ENCODE measurements around the gene MAPK7. TPM values are rescaled to one million over a fixed set of nuclear protein-coding genes. Genes with fewer than 3 reads are reported as not detected.

The MAPK7 gene
- total RNA-seq, 1 donor from 2014 or later = 13.9 TPM

DNA sequence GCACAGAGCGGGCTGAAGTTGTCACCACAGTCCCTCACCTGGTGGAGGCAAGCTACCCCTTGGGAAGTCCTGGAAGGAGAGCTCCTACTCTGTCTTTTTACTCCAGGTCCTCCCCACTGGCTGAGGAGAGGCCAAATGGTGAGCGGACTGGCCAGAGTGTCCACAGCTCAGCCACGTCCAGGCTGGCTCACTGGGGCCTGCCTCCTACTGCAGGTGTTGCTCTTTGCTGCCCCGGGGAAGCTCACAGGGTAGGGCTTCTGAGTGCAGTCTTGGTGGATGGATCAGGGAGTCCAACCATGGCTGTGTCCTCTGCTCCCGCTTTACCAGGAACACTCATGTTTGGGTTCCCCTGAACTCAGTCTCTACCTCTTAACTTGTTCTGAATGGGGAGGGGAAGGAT lies 18.4 kb upstream of the MAPK7 start:
- DNase-seq = no peak
- intact Hi-C loops (cut with DNase I) = loop anchor here (5.0 kb wide), 1 partner anchor 402 kb away; no protein-coding TSS in a partner anchor
- ATAC-seq (ENCODE audit: poor library complexity) = no peak

DNA sequence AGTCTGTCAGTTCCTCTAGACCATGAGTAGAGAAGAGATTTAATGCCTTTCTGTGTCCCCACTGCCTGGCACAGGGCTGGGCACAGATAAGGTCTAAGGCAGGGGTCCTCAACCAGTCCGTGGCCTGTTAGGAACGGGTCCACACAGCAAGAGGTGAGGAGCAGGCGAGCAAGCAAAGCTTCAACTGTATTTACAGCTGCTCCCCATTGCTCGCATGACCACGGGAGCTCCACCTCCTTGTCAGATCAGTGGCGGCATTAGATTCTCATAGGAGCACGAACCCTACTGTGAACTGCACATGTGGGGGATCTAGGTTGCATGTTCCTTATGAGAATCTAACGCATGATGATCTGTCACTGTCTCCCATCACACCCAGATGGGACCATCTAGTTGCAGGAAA lies 17.5 kb upstream of the MAPK7 start:
- DNase-seq = peak; percentile 7
- no peak for ATAC-seq (ENCODE audit: poor library complexity)
- intact Hi-C loops (cut with DNase I) = loop anchor here (5.0 kb wide), 1 partner anchor 402 kb away; no protein-coding TSS in a partner anchor

DNA sequence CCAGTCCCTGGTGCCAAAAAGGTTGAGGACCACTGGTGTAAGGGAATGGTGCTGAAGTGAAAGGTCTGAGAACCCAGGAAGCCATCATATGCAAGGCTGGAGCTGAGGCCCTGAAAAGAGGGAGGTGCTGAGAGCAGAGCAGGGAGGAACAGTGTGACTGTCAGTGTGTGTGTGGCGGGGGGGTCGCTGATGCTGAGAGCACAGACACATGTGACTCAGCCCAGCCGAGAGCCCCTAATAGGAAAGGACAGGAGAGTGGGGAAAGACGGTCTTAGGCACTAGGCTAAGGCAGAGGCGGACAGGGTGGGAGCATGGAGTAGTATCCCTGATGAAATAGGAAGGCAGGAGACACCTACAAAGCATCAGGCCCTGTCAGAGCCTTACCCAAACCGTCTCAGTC lies 17.0 kb upstream of the MAPK7 start:
- ATAC-seq (ENCODE audit: poor library complexity) (no peak), DNase-seq (peak; percentile 41)
- intact Hi-C loops (cut with DNase I) = loop anchor here (5.0 kb wide), 1 partner anchor 401 kb away; no protein-coding TSS in a partner anchor

DNA sequence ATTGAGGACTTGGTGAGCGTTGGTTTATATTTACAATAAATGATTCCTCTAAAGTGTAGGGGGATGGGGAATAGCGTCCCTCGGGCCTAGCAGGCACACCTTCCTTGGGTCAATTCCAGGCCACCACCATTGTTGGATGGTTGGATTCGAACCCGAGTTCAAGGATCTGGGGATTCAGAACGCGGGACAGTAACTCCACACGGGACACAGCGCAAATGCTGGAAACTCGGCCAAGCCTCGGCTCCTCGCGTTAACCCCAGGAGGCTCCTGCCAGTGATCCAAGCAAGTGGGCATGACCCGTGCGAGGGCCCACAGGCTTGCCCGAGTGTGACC lies 16.4 kb upstream of the MAPK7 start:
- DNase-seq (no peak), ATAC-seq (ENCODE audit: poor library complexity) (no peak)
- intact Hi-C loops (cut with DNase I) = loop anchor here (2.0 to 5.0 kb wide), 2 partner anchors 85 to 400 kb away; no protein-coding TSS in a partner anchor

DNA sequence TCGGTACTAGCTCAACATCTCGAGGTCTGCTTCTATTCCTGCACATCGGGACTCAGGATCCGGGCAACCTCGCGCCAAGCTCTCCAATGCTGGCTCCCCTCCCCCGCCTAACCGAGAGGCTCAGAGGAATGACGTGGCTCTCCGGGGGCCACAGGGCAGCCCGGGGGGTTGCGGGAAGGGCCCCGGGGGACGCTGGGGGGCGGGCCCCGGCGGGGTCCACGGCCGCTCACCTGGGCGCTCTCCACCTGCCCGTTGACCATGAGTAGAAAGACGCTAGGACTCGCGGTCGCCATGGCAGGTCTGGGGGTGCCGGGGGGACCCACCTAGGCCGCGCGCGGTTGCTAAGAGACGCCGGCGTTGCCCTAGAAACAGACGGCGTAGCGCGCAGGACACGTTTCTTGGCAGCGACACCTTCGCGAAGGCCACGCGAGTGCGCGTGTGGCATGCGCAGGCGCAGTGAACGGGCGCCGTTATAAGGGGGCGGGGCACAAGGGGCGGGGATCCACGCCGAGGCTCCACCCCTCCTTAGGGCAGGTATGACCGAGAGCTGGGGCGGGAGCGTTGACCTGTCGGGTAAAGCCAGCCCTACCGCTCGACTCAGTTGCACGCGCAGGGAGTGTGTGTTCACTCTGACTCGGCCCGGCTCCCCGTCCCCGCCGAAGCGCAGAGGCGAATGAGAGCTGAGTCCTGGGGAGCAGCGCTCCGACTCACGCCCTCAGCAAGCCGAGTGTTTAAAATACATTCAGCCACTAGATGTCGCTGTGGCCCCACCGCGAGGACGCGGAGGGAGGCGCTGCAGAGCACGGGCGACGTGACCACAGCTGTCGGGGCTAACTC lies 15.8 kb upstream of the MAPK7 start, which contains the start of gene B9D1:
TSS of gene B9D1 (minus strand) at position 447 of the 837 bp plus-strand sequence. CDS start at position 293, 154 bp downstream.
- DNase-seq (peak; percentile 95), ATAC-seq (ENCODE audit: poor library complexity) (peak; percentile 98)
- intact Hi-C loops (cut with DNase I) = loop anchor here (2.0 to 5.0 kb wide), 2 partner anchors 84 to 400 kb away; no protein-coding TSS in a partner anchor

DNA sequence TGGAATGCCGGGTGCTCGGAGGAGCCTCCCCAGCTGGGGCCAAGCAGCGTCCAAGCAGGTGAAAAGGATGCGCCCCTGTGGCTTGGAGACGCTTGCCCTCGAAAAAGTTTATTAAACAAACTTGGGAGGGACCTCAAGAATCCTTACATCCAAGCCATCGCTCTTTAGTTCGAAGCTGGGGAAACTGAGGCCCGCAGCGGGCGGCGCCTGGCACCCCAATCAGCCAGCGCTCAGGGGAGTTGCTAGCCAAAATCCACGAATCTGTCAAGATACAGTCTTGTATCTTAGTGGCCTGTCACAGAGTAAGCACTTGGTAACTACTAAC lies 15.2 kb upstream of the MAPK7 start:
- ATAC-seq (ENCODE audit: poor library complexity) = no peak
- no peak for DNase-seq
- intact Hi-C loops (cut with DNase I) = loop anchor here (2.0 to 5.0 kb wide), 2 partner anchors 84 to 399 kb away; no protein-coding TSS in a partner anchor

DNA sequence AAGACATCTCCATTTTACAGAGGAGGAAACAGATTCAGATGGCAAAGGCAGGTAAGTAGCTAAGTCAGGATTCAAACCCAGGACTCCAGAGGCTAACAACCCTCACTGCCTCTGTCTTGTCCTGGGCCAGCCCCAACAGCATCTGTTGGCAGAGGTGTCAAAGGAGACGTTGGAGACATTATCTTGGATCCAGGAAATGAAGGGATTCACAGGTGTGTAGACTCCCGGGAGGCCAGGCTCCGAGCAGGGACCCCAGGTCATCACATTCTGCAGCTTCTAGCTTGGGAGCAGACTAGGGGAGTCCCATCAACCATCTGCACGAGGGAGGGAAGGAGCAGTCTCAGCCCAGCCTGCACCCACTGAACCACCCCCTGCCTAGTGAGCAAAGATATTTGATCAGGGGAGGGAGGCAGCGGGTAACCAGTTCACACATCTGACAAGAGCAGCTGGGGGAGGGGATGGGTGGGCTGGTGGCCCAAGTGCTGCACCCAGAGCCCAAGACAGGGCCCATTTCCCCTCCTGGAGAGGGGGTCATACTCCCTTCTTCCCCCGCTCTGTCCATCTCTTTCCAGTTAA lies 14.8 kb upstream of the MAPK7 start:
- intact Hi-C loops (cut with DNase I) = loop anchor here (2.0 to 5.0 kb wide), 2 partner anchors 83 to 399 kb away; no protein-coding TSS in a partner anchor
- DNase-seq (peak; percentile 38), ATAC-seq (ENCODE audit: poor library complexity) (no peak)

DNA sequence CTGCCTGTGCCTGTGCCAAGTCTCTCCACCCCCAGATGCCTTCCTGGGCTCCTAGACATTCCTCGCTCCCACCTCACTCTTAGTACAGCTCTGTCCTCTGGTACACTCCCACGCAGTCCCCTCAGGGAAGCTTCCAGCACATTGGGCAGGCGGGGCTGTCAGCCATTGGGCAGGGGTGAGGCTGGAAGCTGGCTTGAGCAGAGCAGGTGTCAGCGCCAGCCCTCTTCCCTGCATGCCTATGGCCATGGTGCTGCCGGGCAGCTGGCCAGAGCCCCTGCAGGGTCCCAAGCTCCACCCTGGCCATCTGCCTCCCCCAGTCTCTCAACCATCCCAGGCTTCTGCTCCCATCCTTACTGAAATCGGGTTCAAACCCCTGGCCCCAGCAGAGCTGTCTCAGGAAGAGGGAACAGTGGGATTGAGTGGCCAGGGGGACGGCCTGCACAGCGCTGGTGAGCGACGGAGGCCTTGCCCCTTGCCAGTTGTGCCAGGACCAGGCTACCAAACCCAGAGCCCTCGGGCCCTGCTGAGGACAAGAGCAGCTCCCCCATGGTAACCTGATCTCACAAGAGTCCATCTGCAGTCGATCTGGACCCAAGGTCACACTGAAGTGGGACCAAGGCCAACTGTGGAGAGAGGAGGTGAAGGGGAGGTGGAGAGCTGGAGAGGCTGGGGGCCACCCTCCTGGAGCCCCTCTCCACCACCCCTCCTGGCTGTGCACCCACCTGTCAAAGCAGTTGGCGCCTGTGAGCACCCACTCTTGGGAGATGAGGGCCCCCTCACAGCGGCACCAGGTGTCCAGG lies 13.4 kb upstream of the MAPK7 start:
- intact Hi-C loops (cut with DNase I) = loop anchor here (5.0 kb wide), 1 partner anchor 397 kb away; no protein-coding TSS in a partner anchor
- peak; percentile 42 for DNase-seq
- no peak for ATAC-seq (ENCODE audit: poor library complexity)

DNA sequence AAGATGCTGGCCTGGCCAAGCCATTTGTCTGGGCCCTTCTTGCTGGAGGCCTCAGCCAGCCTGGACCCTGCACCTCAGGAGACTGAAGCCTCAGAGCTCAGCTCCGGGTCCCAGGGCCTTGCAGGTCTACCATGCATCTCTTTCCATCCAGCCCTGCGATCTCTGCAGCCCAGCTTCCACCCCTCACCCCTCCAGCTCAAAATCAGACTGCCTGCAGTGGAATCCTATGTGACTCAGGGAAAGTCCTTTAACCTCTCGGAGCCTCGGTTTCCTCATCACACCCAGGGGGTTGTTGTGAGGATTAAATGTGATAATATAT lies 12.8 kb upstream of the MAPK7 start:
- ATAC-seq (ENCODE audit: poor library complexity) (no peak), DNase-seq (no peak)
- intact Hi-C loops (cut with DNase I) = no loop called here

DNA sequence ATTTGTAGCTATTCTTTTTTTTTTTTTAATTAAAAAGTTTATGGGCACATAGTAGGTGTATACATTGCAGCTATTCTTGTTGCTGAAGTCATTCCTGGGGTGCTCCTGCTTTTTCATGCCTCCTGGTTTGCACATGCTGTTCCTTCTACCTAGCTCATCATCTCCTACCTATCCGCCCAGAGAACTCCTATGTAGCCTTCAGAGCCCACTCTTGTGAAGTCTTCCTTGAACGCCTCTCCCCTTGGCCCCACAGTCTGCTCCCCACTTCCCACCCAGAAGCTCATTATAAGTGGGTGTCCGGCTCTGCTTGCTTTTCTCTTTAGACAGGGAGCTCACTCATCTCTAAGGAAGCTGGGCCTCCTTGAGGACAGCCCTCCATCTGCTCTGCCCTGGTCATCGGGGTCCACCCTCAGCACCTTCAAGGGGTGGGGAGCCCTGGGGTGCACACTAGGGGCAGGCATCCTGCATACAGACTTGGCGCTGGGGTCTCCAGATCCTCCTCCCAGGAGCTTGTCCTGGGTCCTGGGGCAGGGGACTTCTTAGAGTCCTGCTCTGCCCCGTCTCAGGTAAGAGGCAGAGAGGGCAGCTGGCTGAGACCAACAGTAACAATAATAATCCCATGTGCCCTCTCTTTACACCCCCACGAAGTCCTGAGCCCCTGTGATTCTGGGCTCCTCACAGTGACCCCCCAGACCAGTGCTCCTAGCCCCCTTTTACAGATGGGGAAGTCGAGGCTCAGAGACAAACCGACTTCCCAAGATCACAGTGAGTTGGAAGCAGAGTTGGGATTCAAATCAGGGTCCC lies 12.3 kb upstream of the MAPK7 start:
- ATAC-seq (ENCODE audit: poor library complexity) (no peak), DNase-seq (no peak)
- intact Hi-C loops (cut with DNase I) = no loop called here

DNA sequence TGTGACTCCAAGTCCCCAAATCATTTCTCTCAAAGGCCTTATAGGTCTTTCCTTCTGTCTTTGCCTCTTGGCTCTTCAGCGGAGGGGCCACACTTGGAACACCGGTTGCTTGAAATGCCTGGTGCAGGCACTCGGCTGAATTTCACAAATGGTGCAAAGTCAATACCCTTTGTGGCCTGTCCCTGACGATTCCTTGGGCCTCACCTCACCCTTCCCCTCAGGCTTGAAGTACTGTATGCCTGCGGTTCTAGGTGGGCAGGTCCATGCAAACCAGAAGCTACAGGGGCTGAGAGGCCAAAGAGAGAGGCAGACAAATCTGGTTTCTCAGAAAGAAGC lies 11.7 kb upstream of the MAPK7 start:
- DNase-seq = no peak
- ATAC-seq (ENCODE audit: poor library complexity) = no peak
- intact Hi-C loops (cut with DNase I) = no loop called here

DNA sequence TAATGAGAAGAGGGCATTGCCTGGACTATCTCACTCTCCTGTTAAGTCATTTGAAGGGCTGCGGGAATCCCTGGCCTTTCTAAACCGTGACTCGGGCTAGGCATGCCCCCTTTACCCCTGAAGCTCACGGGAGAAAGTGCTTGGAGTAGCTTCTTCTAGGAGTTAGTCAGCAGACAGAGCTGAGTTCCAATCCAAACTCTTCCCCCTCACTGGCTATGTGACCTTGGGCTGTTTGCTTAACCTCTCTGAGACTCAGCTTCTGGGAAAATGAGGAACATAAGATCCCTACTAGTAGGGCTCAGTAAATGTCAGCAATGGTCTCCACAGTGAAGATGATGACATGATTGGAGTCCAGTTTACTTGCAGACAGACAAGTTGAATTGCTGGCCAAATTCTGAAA lies 10.1 kb upstream of the MAPK7 start:
- ATAC-seq (ENCODE audit: poor library complexity) = no peak
- DNase-seq = no peak
- intact Hi-C loops (cut with DNase I) = no loop called here

DNA sequence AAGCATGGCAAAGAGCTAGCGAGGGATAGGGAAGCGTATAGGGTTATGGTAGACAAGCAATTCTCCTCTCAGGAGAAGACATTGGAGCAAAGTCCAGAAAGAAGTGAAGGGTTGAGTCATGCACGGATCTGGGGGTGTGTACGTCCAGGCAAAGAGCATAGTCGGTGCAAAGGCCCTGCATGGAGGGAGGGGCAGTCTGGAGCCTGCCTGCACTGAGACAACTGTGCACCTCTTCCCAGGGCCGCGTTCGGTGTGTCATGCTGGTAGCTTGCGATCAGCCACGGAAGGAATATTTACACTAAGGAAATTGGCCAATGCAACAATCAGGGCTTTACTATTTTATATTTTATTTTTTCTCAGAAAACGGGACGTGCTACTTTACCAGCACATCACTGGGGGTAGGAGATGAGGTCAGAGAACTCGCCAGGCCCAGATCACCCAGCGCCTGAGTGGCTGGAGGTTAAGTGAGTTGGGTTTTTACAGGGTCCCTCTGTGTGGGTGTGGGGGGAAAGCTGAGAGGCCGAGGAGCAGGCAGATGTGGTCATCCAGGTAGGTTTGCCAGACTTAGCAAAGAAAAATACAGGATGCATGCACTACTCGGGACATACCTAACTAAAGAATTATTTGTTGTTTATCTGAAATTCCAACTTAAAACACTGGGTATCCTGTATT lies 9.1 kb upstream of the MAPK7 start:
- intact Hi-C loops (cut with DNase I) = no loop called here
- DNase-seq = no peak
- no peak for ATAC-seq (ENCODE audit: poor library complexity)

DNA sequence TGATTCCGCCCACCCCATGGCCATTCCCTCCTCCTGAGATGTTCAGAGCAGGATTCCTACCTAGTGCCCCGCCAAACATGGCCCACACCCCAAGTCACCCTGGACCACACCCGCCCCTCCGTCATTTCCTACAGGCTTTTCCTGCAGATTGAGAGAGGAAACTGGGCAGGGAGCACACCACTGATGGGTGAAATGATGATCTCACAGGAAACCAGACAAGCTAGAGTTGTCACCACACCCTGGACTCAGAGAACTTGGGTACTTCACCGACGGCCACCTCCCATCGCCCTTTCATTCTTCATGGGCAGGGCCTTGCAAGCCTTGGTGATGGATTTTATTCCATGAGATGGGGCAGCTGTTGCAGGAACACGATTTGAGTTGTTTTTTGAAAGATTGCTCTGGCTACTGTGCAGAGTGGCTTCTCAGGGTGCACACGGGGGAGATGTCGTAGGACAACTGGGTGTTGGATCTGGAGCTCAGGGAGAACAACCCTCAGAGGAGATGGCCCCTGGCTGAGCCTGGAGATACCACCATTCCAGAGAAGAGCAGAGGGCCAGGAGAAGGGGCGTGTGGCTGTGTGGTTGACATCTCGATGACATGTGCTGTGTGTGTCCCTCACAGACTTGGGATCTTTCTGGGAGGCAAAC lies 8.3 kb upstream of the MAPK7 start:
- intact Hi-C loops (cut with DNase I) = no loop called here
- no peak for DNase-seq

DNA sequence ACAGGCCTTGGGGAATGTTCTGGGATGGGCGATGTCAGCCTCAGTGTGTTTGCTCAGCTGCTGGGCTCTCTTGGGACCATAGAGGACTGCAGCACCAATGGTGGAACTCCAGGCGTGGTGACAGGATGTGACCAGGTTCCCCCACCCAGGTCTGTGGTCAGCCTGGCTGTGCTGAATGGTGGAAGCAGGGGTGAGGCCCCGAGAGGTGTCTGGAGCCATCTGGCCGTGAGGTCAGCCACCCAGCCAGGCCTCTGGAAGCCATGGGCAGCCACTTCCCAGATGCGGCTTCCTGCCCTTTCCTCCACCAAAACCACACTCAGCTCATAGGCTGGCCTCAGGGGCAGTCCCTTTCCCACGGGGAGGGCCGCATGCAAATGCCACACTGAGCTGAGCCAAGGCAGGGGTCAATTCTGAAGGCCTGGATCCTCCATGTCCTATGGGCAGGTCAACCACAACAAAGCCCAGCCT lies 7.8 kb upstream of the MAPK7 start:
- intact Hi-C loops (cut with DNase I) = no loop called here
- peak; percentile 56 for ATAC-seq (ENCODE audit: poor library complexity)
- DNase-seq = peak; percentile 76

More for the DNA sequence above, 8.3 kb upstream of the MAPK7 start:
- peak; percentile 58 for ATAC-seq (ENCODE audit: poor library complexity)

DNA sequence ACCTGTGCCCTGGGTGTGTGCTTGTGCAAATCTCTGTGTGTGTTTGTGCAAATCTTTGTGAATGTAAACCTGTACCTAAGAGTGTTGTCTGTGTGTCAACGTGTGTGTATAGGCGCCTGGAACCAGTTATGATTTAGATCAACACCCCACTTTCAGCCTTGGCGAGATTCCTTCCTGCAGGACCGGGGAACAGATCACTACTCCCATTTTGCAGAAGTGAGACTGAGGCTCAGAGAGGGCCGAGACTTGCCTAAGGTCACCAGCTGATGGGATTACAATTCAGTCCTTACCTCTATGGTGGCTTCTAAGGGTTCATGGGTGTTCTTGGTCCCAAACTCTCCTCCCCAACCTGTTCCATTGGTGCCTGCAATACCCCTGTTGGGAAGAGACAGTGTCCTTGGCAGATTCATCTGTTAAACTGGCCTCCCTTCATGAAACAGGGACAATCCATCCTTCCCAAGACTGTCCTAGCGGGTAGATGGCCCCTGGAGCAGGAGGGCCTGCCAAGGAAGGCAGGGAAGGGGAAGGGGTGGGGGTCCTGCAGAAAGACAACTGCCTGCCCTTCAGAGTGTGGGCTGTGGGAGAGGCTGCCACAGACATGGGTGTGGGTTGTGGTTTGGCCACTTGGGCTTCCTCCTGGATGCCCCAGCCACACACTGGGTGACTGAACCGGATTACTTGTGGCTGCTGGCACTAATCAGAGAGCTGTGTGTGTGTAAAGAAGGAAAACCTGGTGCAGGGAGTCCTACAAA lies 6.9 kb upstream of the MAPK7 start:
- ATAC-seq (ENCODE audit: poor library complexity) (no peak), DNase-seq (no peak)
- intact Hi-C loops (cut with DNase I) = no loop called here

DNA sequence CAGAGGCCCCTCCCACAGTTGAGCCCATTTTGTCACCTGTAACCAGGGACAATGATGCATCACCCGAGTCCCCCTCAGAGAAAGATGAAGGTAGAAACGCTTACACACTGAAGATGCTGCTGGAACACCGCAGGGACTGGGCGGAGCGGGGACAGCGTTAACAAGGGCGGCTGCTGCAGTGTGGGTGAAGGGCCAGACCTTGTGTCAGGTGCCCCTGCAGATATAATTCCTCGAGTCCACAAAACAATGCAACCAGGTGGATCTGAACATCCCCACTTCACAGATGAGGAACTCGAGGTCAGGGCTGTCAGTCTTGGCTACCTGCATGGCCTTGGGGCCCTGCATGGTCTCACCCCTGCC lies 6.3 kb upstream of the MAPK7 start:
- ATAC-seq (ENCODE audit: poor library complexity) = no peak
- intact Hi-C loops (cut with DNase I) = no loop called here
- no peak for DNase-seq

All from Right ventricle myocardium superior (tissue), 1 donor.